Measurements from ENCODE around the gene WNT3. TPM values are rescaled to one million over a fixed set of nuclear protein-coding genes. Genes with fewer than 3 reads are reported as not detected.

WNT3 gene, protein sequence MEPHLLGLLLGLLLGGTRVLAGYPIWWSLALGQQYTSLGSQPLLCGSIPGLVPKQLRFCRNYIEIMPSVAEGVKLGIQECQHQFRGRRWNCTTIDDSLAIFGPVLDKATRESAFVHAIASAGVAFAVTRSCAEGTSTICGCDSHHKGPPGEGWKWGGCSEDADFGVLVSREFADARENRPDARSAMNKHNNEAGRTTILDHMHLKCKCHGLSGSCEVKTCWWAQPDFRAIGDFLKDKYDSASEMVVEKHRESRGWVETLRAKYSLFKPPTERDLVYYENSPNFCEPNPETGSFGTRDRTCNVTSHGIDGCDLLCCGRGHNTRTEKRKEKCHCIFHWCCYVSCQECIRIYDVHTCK
- 0.32 and 0.65 TPM in 2 replicates for total RNA-seq

DNA sequence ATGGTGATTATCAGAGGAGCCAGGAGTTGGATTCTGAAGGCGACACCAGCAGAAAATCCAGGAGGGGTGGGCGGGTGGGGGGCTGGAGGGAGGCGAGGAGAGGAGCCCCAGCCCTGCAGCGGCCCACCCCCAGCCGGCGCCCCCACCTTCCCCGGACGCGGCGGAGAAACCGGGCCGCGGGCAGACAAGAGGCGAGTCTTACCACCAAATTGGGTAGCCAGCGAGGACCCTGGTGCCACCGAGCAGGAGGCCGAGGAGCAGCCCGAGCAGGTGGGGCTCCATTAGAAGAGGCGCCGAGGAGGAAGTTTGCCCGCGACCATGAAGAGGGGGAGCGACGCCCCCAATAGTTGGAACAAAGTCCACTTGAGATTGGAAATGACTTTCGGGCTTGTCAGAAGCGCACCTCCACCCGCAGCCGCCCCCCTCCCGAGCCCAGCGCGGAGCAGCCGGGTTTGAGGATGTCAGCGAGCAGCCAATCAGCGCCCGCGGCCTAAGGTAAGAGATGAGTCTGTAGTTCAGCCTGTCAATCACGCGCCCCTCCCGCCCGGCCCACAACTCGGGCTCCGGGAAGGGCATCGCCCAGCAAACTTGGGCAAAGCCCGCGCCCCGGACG lies at the start of gene WNT3:
Gene WNT3, minus strand, starts transcription at position 377 of the 613 bp plus-strand sequence. Its CDS starts 95 bp downstream, at position 282.

DNA sequence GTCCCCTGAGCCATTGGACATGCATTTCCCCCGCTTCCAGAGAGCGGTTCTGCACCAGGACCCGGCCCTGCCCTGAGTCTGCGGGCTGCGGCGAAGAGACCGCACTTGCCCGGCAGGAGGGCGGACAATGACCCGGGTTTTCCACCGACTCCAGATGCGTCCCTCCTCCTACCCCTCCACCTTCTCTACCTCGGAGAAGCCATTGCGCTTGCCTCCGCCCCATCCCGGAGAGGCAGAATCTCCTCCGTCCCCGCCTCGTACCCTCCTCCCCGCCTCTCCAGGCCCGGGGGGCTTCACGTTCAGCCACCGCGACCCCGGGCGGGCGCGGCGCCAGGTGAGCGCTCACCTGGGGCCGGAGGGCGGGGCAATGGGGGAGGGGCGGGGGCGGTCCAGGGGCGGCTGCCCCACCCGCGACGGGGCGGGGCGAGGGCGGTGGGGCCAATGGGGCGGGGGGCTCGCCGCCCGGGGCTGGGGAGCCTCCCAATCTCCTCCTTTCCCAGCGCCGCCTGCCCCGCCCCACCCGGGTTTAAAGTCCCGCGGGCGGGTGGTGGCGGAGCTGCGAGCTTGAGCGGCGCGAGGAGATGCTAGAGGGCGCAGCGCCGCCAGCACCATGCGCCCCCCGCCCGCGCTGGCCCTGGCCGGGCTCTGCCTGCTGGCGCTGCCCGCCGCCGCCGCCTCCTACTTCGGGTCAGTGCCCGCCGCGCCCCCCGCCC lies 32.7 kb upstream of the WNT3 start, which contains the start of gene WNT9B:
Gene WNT9B, plus strand, starts transcription at position 555 of the 713 bp plus-strand sequence. Its CDS starts 56 bp downstream, at position 611.

Other genes starting within 250 kb of the WNT3 start
- 2.2 and 7.7 TPM in 2 replicates for gene ARL17A, start 239.0 kb downstream of the WNT3 start, total RNA-seq
- 18.8 and 20.8 TPM in 2 replicates for gene NSF, start 228.0 kb downstream of the WNT3 start, total RNA-seq
- gene WNT9B, start 32.9 kb upstream of the WNT3 start, total RNA-seq: not detected in 2 replicates
- gene GOSR2, start 104.5 kb upstream of the WNT3 start, total RNA-seq: 24.0 and 32.5 TPM in 2 replicates
- 0.52 TPM in 1 of 2 replicates, not detected in the other for gene RPRML, start 160.6 kb upstream of the WNT3 start, total RNA-seq

All from epithelial cell of alveolus of lung (primary cell).